Epithelial cell of esophagus (primary cell): ENCODE results near the gene TPD52L1.

Experiments used
- DNase-seq: peaks from one replicate; pipeline ENCODE4 v3.0.0; 2010; ENCODE audit warnings: low read depth
- H3K4me3 ChIP-seq: 2 replicates; pipeline ENCODE4 v1.5.1; 2011; ENCODE audit warnings: mild to moderate bottlenecking, low read length, control low read depth
- TF ChIP-seq, protein P1 (sequence below): IDR thresholded peaks from 2 replicates; pipeline ENCODE4 v1.5.1; 2011; ENCODE audit warnings: low read depth, mild to moderate bottlenecking, low read length, control low read depth, inconsistent platforms; ENCODE audit not compliant: insufficient read depth; ENCODE audit errors: missing control alignments

Gene TPD52L1

DNA sequence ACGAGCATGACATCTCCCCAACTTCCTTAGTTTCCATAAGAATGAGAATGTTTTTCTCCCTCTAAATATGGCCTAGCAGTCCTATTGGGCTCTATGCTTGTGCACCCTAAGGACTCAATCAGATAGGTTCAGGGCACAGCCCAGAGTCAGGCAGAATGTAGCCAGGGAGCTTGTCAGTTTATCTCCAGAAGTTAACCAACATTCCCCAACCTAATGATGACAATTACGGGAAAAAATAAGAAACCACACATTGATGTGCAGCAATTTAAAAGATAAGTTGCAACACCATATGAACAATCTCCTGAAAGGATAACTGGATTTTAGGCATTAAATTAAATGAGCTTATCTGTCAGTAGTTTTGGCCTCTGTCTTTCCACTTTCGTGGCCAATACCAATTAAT is 77.1 kb downstream of the TPD52L1 start:
- H3K4me3 ChIP-seq: no peak overlapping the region
- TF ChIP-seq, protein P1, sequence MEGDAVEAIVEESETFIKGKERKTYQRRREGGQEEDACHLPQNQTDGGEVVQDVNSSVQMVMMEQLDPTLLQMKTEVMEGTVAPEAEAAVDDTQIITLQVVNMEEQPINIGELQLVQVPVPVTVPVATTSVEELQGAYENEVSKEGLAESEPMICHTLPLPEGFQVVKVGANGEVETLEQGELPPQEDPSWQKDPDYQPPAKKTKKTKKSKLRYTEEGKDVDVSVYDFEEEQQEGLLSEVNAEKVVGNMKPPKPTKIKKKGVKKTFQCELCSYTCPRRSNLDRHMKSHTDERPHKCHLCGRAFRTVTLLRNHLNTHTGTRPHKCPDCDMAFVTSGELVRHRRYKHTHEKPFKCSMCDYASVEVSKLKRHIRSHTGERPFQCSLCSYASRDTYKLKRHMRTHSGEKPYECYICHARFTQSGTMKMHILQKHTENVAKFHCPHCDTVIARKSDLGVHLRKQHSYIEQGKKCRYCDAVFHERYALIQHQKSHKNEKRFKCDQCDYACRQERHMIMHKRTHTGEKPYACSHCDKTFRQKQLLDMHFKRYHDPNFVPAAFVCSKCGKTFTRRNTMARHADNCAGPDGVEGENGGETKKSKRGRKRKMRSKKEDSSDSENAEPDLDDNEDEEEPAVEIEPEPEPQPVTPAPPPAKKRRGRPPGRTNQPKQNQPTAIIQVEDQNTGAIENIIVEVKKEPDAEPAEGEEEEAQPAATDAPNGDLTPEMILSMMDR: no peak
- DNase-seq: no peak

DNA sequence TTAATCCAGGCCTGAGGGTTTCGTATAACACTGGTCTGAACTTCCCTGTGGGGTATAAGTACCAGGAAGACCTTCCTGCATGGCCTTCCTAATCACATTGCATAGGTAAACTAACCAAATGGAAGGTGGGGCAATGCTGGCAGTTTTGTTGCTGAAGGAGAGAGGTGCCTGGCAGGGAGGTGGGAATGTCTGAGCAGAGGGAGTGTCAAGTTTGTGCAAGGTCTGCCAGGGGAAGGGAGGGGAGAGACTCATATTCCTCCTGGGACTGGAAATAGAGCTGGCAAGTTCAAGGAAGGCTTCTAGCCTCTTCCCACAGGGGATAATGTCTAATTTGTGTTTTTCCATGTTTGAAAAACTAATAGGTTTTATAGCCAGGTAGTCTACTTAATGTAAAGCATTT is 77.6 kb downstream of the TPD52L1 start:
- no peak overlapping the region for H3K4me3 ChIP-seq
- TF ChIP-seq, protein P1: no peak
- DNase-seq: no peak

DNA sequence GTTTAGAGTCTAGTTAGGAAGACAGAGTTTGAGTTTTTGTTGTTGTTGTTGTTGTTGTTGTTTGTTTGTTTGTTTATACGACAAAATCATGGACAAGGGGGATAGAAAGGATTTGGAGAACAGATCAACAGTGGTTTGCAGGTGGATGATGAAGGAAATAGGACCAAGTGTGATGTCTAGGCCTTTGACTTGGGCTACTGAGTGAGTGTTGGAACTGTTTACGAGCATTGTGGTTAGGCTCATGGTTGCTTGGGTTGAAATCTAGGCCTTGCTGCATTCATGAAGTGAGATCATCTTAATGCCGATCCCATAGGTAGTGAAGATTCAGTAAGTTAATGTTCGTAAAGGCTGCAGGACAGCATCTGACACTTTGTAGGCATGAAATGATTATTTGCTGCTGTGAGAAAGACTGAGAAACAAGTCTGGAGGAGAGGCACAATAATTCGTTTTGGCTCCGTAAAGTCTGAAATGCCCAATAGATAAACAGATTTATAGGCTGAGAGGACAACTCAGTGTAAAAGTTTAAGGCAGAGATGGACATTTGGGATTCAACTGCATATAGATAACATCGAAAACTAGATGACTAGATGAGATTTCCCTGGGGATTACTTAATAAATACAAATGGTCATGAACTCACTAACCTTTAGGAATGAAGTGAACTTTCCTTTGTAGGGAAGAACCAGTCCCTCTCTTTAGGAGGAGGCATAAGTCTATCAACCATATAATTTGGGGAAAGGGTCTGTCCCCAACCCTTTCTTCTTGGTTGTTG is 78.2 kb downstream of the TPD52L1 start:
- DNase-seq: no peak
- no peak overlapping the region for H3K4me3 ChIP-seq
- TF ChIP-seq, protein P1: no peak

DNA sequence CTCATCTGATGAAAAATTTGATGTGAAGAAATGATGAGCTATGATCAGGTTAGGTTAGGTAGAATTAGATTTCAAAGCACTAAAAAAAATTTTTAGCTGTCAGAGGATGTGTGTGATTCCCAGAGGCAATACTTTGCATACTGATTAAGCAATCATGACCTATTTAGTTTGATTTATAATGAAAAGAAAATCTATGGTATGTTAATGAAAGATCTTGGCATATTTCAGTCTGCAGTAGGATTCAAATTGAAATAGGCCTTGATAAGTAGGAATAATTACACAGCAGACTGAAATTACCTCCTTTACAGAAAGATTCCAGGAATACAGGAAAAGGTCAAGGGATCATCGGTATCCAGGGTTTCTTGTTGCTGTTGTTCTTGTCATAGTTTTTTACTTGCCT is 78.9 kb downstream of the TPD52L1 start:
- no peak overlapping the region for H3K4me3 ChIP-seq
- DNase-seq: peak; percentile 16
- TF ChIP-seq, protein P1: no peak

DNA sequence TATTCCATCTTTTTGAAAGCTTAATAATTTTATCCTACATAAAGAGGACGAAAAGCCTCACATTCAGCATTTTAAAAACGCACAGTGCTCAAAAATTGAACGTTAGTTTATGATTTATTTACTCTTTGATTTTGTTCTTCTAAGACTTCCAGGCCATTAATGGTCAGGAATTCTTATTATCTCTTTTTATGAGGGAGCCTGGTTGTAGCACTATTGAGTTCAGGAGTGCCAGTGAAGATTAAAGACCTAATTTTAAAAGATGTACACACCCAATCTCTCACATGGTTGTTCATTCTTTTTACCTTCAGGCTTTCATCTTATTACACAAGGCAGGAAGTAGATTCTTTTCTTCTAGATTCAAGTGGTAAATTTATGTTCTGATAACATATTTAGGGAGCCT is 79.6 kb downstream of the TPD52L1 start:
- TF ChIP-seq, protein P1: no peak
- DNase-seq: no peak
- no peak overlapping the region for H3K4me3 ChIP-seq

DNA sequence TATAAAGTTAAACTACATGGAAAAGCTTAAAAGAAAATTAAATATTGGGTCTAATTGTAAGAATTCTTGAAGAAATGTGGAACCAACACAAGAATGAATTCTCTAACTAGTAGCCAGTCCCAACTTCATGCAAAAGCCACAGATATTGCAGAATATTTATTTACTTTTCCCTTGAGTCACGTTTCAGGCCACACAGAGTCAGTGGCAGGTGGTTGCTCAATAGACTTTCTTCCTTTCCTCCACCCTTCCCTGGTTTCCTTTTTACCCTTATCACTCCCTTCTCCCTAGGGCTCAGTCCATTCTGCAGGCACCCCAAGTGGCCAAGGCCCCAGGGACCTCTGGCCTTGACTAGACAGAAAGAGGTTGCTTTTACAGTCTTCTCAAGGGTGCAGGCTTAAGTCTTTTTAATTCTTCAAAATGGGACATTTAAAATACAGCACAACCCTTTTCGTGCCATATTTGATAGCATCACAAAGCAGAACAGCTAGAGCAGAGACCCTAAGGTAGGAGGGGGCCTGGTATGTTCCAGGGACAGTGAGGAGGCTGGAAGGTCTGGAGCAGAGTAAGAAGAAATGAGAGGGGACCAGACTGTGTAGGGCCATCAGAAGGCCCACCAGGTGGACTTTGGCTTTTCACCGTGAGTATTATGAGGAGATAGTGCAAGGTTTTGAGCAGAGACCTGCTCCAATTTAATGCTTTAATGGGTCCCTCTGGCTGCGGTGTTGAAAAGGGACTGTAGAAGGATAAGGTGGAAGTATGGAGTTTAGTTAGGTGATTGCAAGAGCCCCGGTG is 83.2 kb downstream of the TPD52L1 start:
- DNase-seq: peak; percentile 68
- TF ChIP-seq, protein P1: no peak
- H3K4me3 ChIP-seq: no peak overlapping the region
